ENCODE data around the gene WDR38. TPM values are rescaled to one million over a fixed set of nuclear protein-coding genes. Genes with fewer than 3 reads are reported as not detected.

WDR38 gene
- total RNA-seq, 1 donor from 2014 or later = not detected

Other genes with a start within 250 kb of the WDR38 start
- 0.10 and 1.3 TPM in 2 replicates for gene NR6A1, start 82.1 kb upstream of the WDR38 start, total RNA-seq
- 4.0 and 5.7 TPM in 2 replicates for gene OLFML2A, start 76.3 kb upstream of the WDR38 start, total RNA-seq
- gene RPL35, start 8.5 kb downstream of the WDR38 start, total RNA-seq = 1,299 and 1,822 TPM in 2 replicates
- 36.8 and 52.8 TPM in 2 replicates for gene ARPC5L, start 8.7 kb downstream of the WDR38 start, total RNA-seq
- 14.6 and 16.3 TPM in 2 replicates for gene GOLGA1, start 87.6 kb downstream of the WDR38 start, total RNA-seq

Data from glomerular endothelial cell (primary cell).